CD1c-positive myeloid dendritic cell (primary cell): Measurements from ENCODE around the gene UQCR11.
A peak's percentile ranks its signal among the peaks of the same experiment; 100 is the strongest.

ENCODE experiments used
- DNase-seq: peaks from one replicate; pipeline ENCODE4 v3.0.0-alpha.2; 2016; ENCODE audit errors: extremely low spot score

The UQCR11 gene

GRCh38 chr19:1567848-1568227 lies 37.4 kb downstream of the UQCR11 start:
- DNase-seq = no peak

- peak; percentile 20 for DNase-seq
Observed at GRCh38 chr19:1567116-1567847, 38.0 kb downstream of the UQCR11 start.

GRCh38 chr19:1566392-1567115 lies 38.7 kb downstream of the UQCR11 start:
- no peak for DNase-seq

- no peak for DNase-seq
Observed at GRCh38 chr19:1563251-1563650, 42.0 kb downstream of the UQCR11 start.

- DNase-seq = no peak
Observed at GRCh38 chr19:1561236-1561842, 43.9 kb downstream of the UQCR11 start.

- DNase-seq = peak; percentile 27
Observed at GRCh38 chr19:1560286-1560882, 44.9 kb downstream of the UQCR11 start.

GRCh38 chr19:1558552-1558951 lies 46.7 kb downstream of the UQCR11 start:
- no peak for DNase-seq

GRCh38 chr19:1556390-1557070 lies 48.7 kb downstream of the UQCR11 start:
- DNase-seq = no peak

- DNase-seq = no peak
Observed at GRCh38 chr19:1555487-1556389, 49.5 kb downstream of the UQCR11 start.

GRCh38 chr19:1554968-1555367 lies 50.3 kb downstream of the UQCR11 start:
- DNase-seq = no peak

GRCh38 chr19:1553415-1553814 lies 51.8 kb downstream of the UQCR11 start:
- no peak for DNase-seq

- DNase-seq = no peak
Observed at GRCh38 chr19:1551068-1552040, 53.9 kb downstream of the UQCR11 start.

- DNase-seq = no peak
Observed at GRCh38 chr19:1549332-1549945, 55.8 kb downstream of the UQCR11 start.
